ENCODE data around the gene PEBP1.

DNA sequence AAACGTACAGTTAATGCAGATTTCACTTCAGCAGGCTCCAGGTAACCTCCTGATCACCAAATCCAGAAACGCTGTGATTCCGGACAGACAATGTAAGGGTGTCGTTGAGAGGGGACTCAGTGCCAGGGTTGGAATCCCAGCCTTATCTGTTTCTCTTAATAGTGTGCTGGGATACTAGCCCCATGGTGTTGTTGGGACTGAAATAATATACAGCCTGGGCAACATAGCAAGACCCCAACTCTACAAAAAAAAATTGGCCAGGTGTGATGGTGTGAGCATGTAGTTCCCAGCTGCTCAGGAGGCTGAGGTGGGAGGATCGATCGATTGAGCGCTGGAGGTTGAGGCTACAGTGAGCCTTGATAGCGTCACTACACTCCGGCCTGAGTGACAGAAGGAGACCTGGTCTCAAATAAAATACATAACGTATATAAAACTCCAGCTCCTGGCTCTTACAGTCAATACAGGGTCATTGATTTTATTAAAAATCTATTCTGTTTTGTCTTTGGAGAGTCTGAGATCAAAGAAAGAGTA lies 1.3 kb downstream of the PEBP1 start:
- TF ChIP-seq, protein P1, sequence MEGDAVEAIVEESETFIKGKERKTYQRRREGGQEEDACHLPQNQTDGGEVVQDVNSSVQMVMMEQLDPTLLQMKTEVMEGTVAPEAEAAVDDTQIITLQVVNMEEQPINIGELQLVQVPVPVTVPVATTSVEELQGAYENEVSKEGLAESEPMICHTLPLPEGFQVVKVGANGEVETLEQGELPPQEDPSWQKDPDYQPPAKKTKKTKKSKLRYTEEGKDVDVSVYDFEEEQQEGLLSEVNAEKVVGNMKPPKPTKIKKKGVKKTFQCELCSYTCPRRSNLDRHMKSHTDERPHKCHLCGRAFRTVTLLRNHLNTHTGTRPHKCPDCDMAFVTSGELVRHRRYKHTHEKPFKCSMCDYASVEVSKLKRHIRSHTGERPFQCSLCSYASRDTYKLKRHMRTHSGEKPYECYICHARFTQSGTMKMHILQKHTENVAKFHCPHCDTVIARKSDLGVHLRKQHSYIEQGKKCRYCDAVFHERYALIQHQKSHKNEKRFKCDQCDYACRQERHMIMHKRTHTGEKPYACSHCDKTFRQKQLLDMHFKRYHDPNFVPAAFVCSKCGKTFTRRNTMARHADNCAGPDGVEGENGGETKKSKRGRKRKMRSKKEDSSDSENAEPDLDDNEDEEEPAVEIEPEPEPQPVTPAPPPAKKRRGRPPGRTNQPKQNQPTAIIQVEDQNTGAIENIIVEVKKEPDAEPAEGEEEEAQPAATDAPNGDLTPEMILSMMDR (IDR thresholded peaks at IDR 0.05), result no peak
- TF ChIP-seq POLR2A (IDR thresholded peaks at IDR 0.05), result no peak
